ENCODE data around the gene OSBPL3.

Gene OSBPL3

GRCh38 chr7:24752073-24752800 lies 227.7 kb downstream of the OSBPL3 start:
- DNase-seq (ENCODE audit: low spot score) = no peak
- TF ChIP-seq, protein P1, sequence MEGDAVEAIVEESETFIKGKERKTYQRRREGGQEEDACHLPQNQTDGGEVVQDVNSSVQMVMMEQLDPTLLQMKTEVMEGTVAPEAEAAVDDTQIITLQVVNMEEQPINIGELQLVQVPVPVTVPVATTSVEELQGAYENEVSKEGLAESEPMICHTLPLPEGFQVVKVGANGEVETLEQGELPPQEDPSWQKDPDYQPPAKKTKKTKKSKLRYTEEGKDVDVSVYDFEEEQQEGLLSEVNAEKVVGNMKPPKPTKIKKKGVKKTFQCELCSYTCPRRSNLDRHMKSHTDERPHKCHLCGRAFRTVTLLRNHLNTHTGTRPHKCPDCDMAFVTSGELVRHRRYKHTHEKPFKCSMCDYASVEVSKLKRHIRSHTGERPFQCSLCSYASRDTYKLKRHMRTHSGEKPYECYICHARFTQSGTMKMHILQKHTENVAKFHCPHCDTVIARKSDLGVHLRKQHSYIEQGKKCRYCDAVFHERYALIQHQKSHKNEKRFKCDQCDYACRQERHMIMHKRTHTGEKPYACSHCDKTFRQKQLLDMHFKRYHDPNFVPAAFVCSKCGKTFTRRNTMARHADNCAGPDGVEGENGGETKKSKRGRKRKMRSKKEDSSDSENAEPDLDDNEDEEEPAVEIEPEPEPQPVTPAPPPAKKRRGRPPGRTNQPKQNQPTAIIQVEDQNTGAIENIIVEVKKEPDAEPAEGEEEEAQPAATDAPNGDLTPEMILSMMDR (conservative IDR thresholded peaks at IDR 0.05; ENCODE audit: low read depth) = no peak
- peak overlapping the region; percentile 14; the same call in 1 of the 2 replicates for H3K27ac ChIP-seq
- ChIA-PET CTCF (interaction anchor here (0.6 to 1.2 kb wide), 2 partner anchors 43 to 71 kb away, joined by 5 to 6 read pairs; no protein-coding TSS in a partner anchor), POLR2A (ENCODE audit: low non-redundant PET) (no interaction called here)

GRCh38 chr7:24751484-24751883 lies 228.5 kb downstream of the OSBPL3 start:
- TF ChIP-seq, protein P1 (conservative IDR thresholded peaks at IDR 0.05; ENCODE audit: low read depth) = no peak
- POLR2A ChIA-PET (ENCODE audit: low non-redundant PET) = no interaction called here
- no peak for DNase-seq (ENCODE audit: low spot score)
- CTCF ChIA-PET = interaction anchor here (0.6 kb wide), 1 partner anchor 61 kb away, joined by 3 read pairs; no protein-coding TSS in a partner anchor
- no peak overlapping the region for H3K27ac ChIP-seq

DNA sequence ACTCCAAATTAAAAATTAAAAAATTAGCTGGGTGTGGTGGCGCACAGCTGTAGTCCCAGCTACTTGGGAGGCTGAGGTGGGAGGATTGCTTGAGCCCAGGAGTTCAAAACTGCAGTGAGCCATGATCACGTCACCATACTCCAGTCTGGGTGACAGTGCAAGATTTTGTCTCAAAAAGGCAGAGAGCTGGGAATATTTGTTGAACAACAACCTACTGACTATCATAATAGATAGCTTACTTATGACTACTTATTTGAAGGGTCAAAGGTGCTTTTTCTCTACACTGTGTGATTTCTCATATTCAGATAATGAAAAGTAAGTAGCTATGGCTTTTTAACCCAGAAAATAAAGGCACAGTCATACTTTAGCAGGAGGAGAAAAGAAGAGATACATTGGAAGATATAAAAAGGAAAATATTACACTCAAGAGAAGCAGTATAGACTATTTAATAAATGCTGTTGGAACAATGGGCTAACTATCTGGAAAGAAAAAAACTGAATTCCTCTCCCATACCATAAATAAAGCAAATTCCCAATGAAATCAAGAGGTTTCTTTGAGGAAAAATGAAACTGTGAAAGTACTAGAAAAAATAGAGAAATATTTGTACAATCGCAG lies 229.4 kb downstream of the OSBPL3 start:
- ChIA-PET CTCF (no interaction called here), POLR2A (ENCODE audit: low non-redundant PET) (no interaction called here)
- H3K27ac ChIP-seq = no peak overlapping the region
- DNase-seq (ENCODE audit: low spot score) = no peak
- TF ChIP-seq, protein P1 (conservative IDR thresholded peaks at IDR 0.05; ENCODE audit: low read depth) = no peak

DNA sequence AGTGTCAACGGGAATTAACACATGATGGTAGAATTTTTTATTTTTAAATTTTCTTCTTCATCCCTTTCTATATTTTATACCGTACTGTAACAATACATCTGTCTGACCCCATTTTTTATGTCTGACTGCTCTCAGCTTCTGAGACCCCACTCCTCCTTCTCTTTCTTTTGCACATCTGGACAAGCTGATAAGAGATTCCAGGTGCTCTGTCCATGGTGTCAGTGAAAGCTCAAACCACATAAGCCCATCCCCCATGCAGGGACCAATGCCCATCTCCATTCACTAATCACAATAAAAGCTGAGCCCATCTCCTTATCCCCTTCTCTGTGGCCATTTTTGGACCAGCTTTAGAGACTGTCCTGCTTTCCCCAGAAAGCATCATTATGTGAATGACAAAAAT lies 231.5 kb downstream of the OSBPL3 start:
- CTCF ChIA-PET = no interaction called here
- no peak for DNase-seq (ENCODE audit: low spot score)
- TF ChIP-seq, protein P1 (conservative IDR thresholded peaks at IDR 0.05; ENCODE audit: low read depth) = no peak
- POLR2A ChIA-PET (ENCODE audit: low non-redundant PET) = no interaction called here
- H3K27ac ChIP-seq = no peak overlapping the region

Data from RWPE1 (cell line).